Prostate gland (tissue), 2 donors: Measurements from ENCODE around the gene KIT. TPM values are rescaled to one million over a fixed set of nuclear protein-coding genes. Genes with fewer than 3 reads are reported as not detected.

ENCODE experiments used
- DNase-seq: peaks from one replicate; pipeline ENCODE4 v3.0.0-alpha.2; 2019; ENCODE audit warnings: low spot score
- H3K27ac ChIP-seq, 2 donors: fragments of 200-600 bp; sonication (generic); 2 replicates each; pipeline ENCODE4 v1.5.1; 2017 to 2019
- H3K27me3 ChIP-seq: fragments of 200-600 bp; sonication (generic); replicated peaks from 2 replicates; pipeline ENCODE4 v1.5.1; 2019; ENCODE audit not compliant: insufficient read depth
- H3K36me3 ChIP-seq, 2 donors: fragments of 200-600 bp; sonication (generic); 1 replicate in 1 of 2; 2 replicates in 1 of 2; pipeline versions ENCODE4 v1.5.1 to v1.8.1; 2017 to 2019
- H3K4me1 ChIP-seq: fragments of 200-600 bp; sonication (generic); replicated peaks from 2 replicates; pipeline ENCODE4 v1.5.1; 2019
- H3K4me3 ChIP-seq, 2 donors: fragments of 200-600 bp; sonication (generic); 2 replicates each; pipeline ENCODE4 v1.5.1; 2017 to 2019
- H3K9me3 ChIP-seq: fragments of 200-600 bp; sonication (generic); 2 replicates; pipeline ENCODE4 v1.5.1; 2017
- POLR2A ChIP-seq: fragments of 450-650 bp; IDR thresholded peaks from one replicate; pipeline ENCODE4 v1.6.1; 2016; ENCODE audit warnings: antibody characterized with exemption, mild to moderate bottlenecking
- POLR2AphosphoS5 ChIP-seq: sonication (generic); formaldehyde crosslinking; IDR thresholded peaks from one replicate; pipeline ENCODE4 v1.6.1; 2017; ENCODE audit warnings: antibody characterized with exemption
- WGBS: methylation state at CpG from one replicate; pipeline ENCODE4 v1.1.5; 2018; 5-methylcytosine and 5-hydroxymethylcytosine counted together
- intact Hi-C: fragments of 100-400 bp; cut with DNase I; formaldehyde crosslinking; loops from one replicate; pipeline ENCODE4 v1.14.2; 2022
- total RNA-seq, 2 donors: library from RNA; depleted of rRNA; stranded (reverse); fragments of >200 nt; gene quantifications; one replicate each; pipeline ENCODE4 v1.1.0, GENCODE V29; 2016
- TF ChIP-seq, protein P1 (sequence below), 4 experiments: fragments of 200-600 bp in 2 of 4; fragments of 450-650 bp in 2 of 4; sonication (generic) in 2 of 4; IDR thresholded peaks; 1 replicate in 3 of 4; 2 replicates in 1 of 4; pipeline ENCODE4 v1.5.1; 2016 to 2019; ENCODE audit warnings: antibody characterized with exemption in 4 of 4, mild to moderate bottlenecking in 2 of 4, moderate library complexity in 2 of 4

The KIT gene
- total RNA-seq, 2 donors from 2014 or later: 4.2 to 8.7 TPM

GRCh38 chr4:54750341-54750740 lies 92.6 kb downstream of the KIT start:
- H3K27ac ChIP-seq: no peak overlapping the region
- H3K36me3 ChIP-seq: no peaks in the 10 kb centered on the region
- no peak for DNase-seq
- intact Hi-C loops: no loop called here
- no peaks in the 10 kb centered on the region for H3K4me1 ChIP-seq
- H3K27me3 ChIP-seq: no peaks in the 10 kb centered on the region
- no peak overlapping the region for H3K4me3 ChIP-seq
- no peaks in the 10 kb centered on the region for H3K9me3 ChIP-seq
- no peak for TF ChIP-seq POLR2A
- TF ChIP-seq POLR2AphosphoS5: no peak
- TF ChIP-seq, protein P1, sequence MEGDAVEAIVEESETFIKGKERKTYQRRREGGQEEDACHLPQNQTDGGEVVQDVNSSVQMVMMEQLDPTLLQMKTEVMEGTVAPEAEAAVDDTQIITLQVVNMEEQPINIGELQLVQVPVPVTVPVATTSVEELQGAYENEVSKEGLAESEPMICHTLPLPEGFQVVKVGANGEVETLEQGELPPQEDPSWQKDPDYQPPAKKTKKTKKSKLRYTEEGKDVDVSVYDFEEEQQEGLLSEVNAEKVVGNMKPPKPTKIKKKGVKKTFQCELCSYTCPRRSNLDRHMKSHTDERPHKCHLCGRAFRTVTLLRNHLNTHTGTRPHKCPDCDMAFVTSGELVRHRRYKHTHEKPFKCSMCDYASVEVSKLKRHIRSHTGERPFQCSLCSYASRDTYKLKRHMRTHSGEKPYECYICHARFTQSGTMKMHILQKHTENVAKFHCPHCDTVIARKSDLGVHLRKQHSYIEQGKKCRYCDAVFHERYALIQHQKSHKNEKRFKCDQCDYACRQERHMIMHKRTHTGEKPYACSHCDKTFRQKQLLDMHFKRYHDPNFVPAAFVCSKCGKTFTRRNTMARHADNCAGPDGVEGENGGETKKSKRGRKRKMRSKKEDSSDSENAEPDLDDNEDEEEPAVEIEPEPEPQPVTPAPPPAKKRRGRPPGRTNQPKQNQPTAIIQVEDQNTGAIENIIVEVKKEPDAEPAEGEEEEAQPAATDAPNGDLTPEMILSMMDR (IDR thresholded peaks at IDR 0.05): no peak

DNA sequence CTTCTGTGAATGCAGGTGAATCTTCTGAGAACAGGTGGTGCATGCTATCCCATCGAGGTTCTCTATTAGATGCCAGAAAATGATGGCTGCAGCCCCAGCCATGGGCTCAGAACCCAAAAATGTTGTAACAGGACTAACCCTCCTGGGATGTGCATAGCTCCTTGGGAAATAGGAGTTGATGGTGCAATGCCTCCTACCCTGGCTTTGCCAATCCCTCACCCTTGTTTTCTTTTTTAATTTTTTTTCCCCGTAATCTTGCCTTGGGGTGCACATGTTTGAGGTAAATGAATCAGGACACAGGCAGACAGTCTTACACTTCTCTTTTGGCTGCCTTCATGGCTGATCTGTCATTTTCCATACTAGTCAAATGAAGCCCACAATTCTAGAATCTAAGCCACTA lies 96.6 kb downstream of the KIT start:
- 86% methylated on average over 2 of the region's 2 CpGs for WGBS
- intact Hi-C loops: no loop called here

GRCh38 chr4:54764476-54764875 lies 106.7 kb downstream of the KIT start:
- Histone ChIP-seq H3K27ac (no peak overlapping the region), H3K4me1 (no peaks in the 10 kb centered on the region), H3K4me3 (no peak overlapping the region), H3K9me3 (no peaks in the 10 kb centered on the region), H3K36me3 (no peaks in the 10 kb centered on the region), H3K27me3 (no peaks in the 10 kb centered on the region)
- no peak for TF ChIP-seq POLR2A
- TF ChIP-seq, protein P1 (IDR thresholded peaks at IDR 0.05): no peak
- TF ChIP-seq POLR2AphosphoS5: no peak
- intact Hi-C loops: no loop called here
- no peak for DNase-seq
- 92% methylated on average over 3 of the region's 3 CpGs for WGBS

More for the DNA sequence above, 96.6 kb downstream of the KIT start:
- DNase-seq: no peak
- Histone ChIP-seq H3K4me3 (no peak overlapping the region), H3K9me3 (no peaks in the 10 kb centered on the region), H3K27ac (no peak overlapping the region), H3K4me1 (no peaks in the 10 kb centered on the region), H3K27me3 (no peaks in the 10 kb centered on the region), H3K36me3 (no peaks in the 10 kb centered on the region)
- TF ChIP-seq, protein P1 (IDR thresholded peaks at IDR 0.05): no peak
- TF ChIP-seq POLR2A: no peak
- TF ChIP-seq POLR2AphosphoS5: no peak

- DNase-seq: no peak
- H3K4me1 ChIP-seq: no peaks in the 10 kb centered on the region
- H3K4me3 ChIP-seq: no peak overlapping the region
- no peak for TF ChIP-seq POLR2AphosphoS5
- TF ChIP-seq, protein P1 (IDR thresholded peaks at IDR 0.05): no peak
- TF ChIP-seq POLR2A: no peak
- no peaks in the 10 kb centered on the region for H3K36me3 ChIP-seq
- no peak overlapping the region for H3K27ac ChIP-seq
- no peaks in the 10 kb centered on the region for H3K9me3 ChIP-seq
- no peaks in the 10 kb centered on the region for H3K27me3 ChIP-seq
- intact Hi-C loops: no loop called here
These were observed 109.6 kb downstream of the KIT start for GRCh38 chr4:54767376-54767775.

DNA sequence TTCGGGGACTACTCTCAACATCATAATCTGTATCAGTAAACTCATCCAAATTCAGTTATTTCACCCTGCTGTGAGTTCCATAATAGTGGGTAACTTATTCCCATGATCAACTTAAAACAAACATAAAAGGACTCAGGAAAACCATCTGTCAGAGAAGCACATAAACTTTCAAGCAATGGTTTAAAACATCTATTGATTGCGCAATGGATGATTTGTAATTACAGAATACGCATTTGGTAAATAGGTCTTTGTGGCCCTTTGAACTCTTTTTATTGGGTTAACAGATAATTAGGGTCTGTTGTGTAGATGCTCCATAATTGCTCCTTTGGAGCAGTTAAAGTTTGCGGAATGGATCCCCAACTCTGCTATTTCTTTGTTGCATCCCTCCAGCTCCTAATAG lies 115.3 kb downstream of the KIT start:
- intact Hi-C loops: no loop called here
- Histone ChIP-seq H3K4me1 (no peaks in the 10 kb centered on the region), H3K27me3 (no peaks in the 10 kb centered on the region), H3K4me3 (no peak overlapping the region), H3K9me3 (no peaks in the 10 kb centered on the region), H3K27ac (no peak overlapping the region), H3K36me3 (no peaks in the 10 kb centered on the region)
- no peak for TF ChIP-seq POLR2AphosphoS5
- WGBS: 77% methylated on average over 4 of the region's 4 CpGs
- DNase-seq: no peak
